ENCODE results near the gene RETN.

DNA sequence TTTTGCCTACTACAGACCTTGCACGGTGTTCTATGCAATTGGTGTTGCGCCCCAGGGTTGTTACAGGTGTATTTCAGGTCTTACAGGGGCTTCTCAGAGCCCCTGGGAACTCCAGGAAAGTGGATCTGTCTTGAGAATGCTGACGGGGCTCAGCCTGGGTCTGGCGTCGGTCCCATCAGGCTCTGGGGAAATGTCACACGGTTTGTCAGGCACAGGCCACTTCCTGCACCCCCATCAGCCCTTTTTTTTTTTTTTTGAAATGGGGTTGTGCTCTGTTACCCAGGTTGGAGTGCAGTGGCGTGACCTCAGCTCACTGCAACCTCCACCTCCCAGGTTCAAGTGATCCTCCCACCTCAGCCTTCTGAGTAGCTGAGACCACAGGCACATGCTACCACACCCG, 49.8 kb downstream of the RETN start:
- TF ChIP-seq, protein P1, sequence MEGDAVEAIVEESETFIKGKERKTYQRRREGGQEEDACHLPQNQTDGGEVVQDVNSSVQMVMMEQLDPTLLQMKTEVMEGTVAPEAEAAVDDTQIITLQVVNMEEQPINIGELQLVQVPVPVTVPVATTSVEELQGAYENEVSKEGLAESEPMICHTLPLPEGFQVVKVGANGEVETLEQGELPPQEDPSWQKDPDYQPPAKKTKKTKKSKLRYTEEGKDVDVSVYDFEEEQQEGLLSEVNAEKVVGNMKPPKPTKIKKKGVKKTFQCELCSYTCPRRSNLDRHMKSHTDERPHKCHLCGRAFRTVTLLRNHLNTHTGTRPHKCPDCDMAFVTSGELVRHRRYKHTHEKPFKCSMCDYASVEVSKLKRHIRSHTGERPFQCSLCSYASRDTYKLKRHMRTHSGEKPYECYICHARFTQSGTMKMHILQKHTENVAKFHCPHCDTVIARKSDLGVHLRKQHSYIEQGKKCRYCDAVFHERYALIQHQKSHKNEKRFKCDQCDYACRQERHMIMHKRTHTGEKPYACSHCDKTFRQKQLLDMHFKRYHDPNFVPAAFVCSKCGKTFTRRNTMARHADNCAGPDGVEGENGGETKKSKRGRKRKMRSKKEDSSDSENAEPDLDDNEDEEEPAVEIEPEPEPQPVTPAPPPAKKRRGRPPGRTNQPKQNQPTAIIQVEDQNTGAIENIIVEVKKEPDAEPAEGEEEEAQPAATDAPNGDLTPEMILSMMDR (IDR thresholded peaks at IDR 0.05; ENCODE audit: extremely low read depth in 1 of 2, insufficient read depth in 1 of 2, low read depth in 1 of 2, low read length in 2 of 2): no peak
- TF ChIP-seq, protein P2, sequence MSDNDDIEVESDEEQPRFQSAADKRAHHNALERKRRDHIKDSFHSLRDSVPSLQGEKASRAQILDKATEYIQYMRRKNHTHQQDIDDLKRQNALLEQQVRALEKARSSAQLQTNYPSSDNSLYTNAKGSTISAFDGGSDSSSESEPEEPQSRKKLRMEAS (IDR thresholded peaks at IDR 0.05; ENCODE audit: insufficient read depth, insufficient read length): no peak
- TF ChIP-seq POLR2AphosphoS5 (IDR thresholded peaks at IDR 0.05; ENCODE audit: insufficient read depth, low read depth, low read length) (no peak), POLR2A (IDR thresholded peaks at IDR 0.05; ENCODE audit: low read depth, low read length) (no peak), EZH2 (IDR thresholded peaks at IDR 0.05; ENCODE audit: borderline replicate concordance, low read depth, low read length, severe bottlenecking) (no peak)

All from endothelial cell of umbilical vein (primary cell).